PFSK-1 (cell line): ENCODE measurements around the gene TMEM95.

Experiments
- FOXP2 ChIP-seq: optimal IDR thresholded peaks from 2 replicates; pipeline ENCODE3; 2011; ENCODE audit warnings: borderline replicate concordance, control low read depth, inconsistent platforms; ENCODE audit not compliant: insufficient read depth; ENCODE audit errors: extremely low read length, extremely low read depth
- POLR2AphosphoS5 ChIP-seq: IDR thresholded peaks from 2 replicates; pipeline ENCODE4 v1.6.1; 2012; ENCODE audit warnings: low read depth, mild to moderate bottlenecking, control low read depth, low read length, moderate library complexity
- REST ChIP-seq, 2 experiments: IDR thresholded peaks; 2 replicates each; pipeline versions ENCODE4 v1.6.1 to v1.8.0; 2011 to 2012; ENCODE audit warnings: low read depth in 2 of 2, low read length in 2 of 2, control low read depth in 1 of 2, inconsistent platforms in 1 of 2, mild to moderate bottlenecking in 1 of 2, moderate library complexity in 1 of 2; ENCODE audit not compliant: insufficient read depth in 1 of 2
- SIN3A ChIP-seq: IDR thresholded peaks from 2 replicates; pipeline ENCODE4 v1.6.1; 2012; ENCODE audit warnings: mild to moderate bottlenecking, low read length, moderate library complexity, borderline replicate concordance; ENCODE audit not compliant: insufficient read depth
- TAF1 ChIP-seq: IDR thresholded peaks from 2 replicates; pipeline ENCODE4 v1.6.1; 2012; ENCODE audit warnings: low read length, control low read depth, borderline replicate concordance; ENCODE audit not compliant: insufficient read depth

TMEM95 gene

GRCh38 chr17:7367083-7367482 lies 12.1 kb downstream of the TMEM95 start:
- TF ChIP-seq SIN3A: no peak
- TF ChIP-seq REST (IDR thresholded peaks at IDR 0.05; ENCODE audit: insufficient read depth in 1 of 2, low read depth in 2 of 2, low read length in 2 of 2): no peak
- no peak for TF ChIP-seq FOXP2
- no peak for TF ChIP-seq POLR2AphosphoS5

- no peak for TF ChIP-seq POLR2AphosphoS5
- TF ChIP-seq REST (IDR thresholded peaks at IDR 0.05; ENCODE audit: insufficient read depth in 1 of 2, low read depth in 2 of 2, low read length in 2 of 2): no peak
- TF ChIP-seq FOXP2: no peak
- no peak for TF ChIP-seq TAF1
- TF ChIP-seq SIN3A: no peak
Measured at GRCh38 chr17:7367918-7368598, 13.1 kb downstream of the TMEM95 start.

- TF ChIP-seq REST (IDR thresholded peaks at IDR 0.05; ENCODE audit: insufficient read depth in 1 of 2, low read depth in 2 of 2, low read length in 2 of 2) (no peak), FOXP2 (no peak), POLR2AphosphoS5 (no peak), TAF1 (no peak), SIN3A (no peak)
Measured at GRCh38 chr17:7369825-7370224, 14.9 kb downstream of the TMEM95 start.

GRCh38 chr17:7370853-7371252 lies 15.9 kb downstream of the TMEM95 start:
- TF ChIP-seq SIN3A (no peak), TAF1 (no peak), FOXP2 (no peak), REST (IDR thresholded peaks at IDR 0.05; ENCODE audit: insufficient read depth in 1 of 2, low read depth in 2 of 2, low read length in 2 of 2) (no peak), POLR2AphosphoS5 (no peak)

- TF ChIP-seq REST (IDR thresholded peaks at IDR 0.05; ENCODE audit: insufficient read depth in 1 of 2, low read depth in 2 of 2, low read length in 2 of 2) (no peak), SIN3A (no peak), TAF1 (no peak), POLR2AphosphoS5 (no peak), FOXP2 (no peak)
Measured at GRCh38 chr17:7374353-7374752, 19.4 kb downstream of the TMEM95 start.
